Effector CD4-positive, alpha-beta T cell (primary cell): ENCODE results near the gene SUGCT.
"Not testable (repeated sequence)": the region's sequence is repeated elsewhere in the genome, so short reads cannot be mapped to it uniquely, and the experiment has no call there.

ENCODE experiments used
- DNase-seq: peaks from one replicate; pipeline ENCODE4 v3.0.0-alpha.2; 2020
- total RNA-seq: gene quantifications from one replicate; lab custom pipeline; 2026; lab: John Stamatoyannopoulos, UW

SUGCT gene
- total RNA-seq, result 0.56 reads per million

DNA sequence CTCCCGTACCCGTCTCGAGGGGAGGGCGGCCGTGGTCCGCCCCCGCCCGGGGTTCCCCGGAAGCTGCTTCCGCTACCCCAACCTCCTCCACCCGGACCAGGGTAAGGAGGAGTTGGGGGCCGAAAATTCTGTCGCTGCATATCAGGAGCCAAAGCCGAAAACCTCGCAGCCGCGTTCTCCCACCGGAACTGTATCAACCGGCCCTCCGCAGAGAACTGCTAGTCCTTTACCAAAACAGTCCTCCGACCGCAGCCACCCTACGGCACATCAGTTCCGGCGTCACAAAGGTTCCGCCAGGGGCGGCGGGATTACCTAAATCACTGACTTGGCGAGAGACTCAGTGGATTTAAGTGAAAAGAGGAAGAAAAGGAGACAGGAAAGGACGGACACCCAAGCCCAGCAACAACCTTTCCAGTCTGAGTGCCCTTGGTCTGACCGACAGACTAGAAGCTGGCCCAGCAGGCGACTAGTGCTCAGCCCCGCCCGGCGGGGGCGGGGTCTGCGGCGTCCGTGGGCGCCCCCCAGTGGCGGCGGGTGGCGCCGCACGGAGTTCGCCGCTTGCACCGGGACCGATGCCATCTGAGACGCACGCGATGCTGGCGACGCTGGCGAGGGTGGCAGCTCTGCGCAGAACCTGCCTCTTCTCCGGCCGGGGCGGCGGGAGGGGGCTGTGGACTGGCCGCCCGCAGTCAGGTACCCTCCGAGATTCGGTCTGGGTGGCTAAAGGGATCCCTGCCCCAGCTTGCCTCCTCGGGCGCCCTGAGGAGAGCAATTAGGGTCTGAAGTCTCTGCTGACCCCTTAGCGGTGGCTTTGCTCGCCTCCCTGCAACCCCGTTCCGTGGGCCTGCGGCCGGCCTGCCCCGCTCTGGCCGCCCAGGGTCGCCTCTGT, at the start of gene SUGCT, which contains the start of gene MPLKIP:
TSS of gene SUGCT (plus strand) at position 578 of the 889 bp plus-strand sequence.
TSS of gene MPLKIP (minus strand) at position 195 of the 889 bp plus-strand sequence. CDS start at position 140, 55 bp downstream.
- DNase-seq, result peak; percentile 80

- no peak for DNase-seq
Measured at GRCh38 chr7:40092182-40092581, 42.6 kb upstream of the SUGCT start.

GRCh38 chr7:40093631-40094350, 41.0 kb upstream of the SUGCT start:
- no peak for DNase-seq

- DNase-seq, result no peak
Measured at GRCh38 chr7:40095230-40095629, 39.6 kb upstream of the SUGCT start.

- no peak for DNase-seq
Measured at GRCh38 chr7:40095695-40096327, 39.0 kb upstream of the SUGCT start.

GRCh38 chr7:40097728-40098127, 37.1 kb upstream of the SUGCT start:
- no peak for DNase-seq

GRCh38 chr7:40098810-40099209, 36.0 kb upstream of the SUGCT start:
- no peak for DNase-seq

GRCh38 chr7:40099837-40100236, 35.0 kb upstream of the SUGCT start:
- DNase-seq, result no peak

DNA sequence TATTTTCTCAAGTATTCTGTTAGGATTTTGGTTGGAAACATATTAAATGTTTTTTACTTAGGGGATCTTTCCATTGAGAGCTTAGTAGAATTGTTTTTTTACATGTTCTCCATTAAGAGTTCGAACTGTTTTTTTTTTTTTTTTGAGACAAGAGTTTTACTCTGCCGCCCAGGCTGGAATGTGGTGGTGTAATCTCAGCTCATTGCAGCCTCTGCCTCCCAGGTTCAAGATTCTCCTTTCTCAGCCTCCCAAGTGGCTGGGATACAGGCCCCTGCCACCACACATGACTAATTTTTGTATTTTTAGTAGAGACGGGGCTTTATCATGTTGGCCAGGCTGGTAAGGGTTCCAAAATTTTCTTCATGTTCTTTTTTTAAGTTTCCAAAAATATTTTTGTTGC, 33.6 kb upstream of the SUGCT start:
- no peak for DNase-seq

- no peak for DNase-seq
Measured at GRCh38 chr7:40102897-40103296, 31.9 kb upstream of the SUGCT start.

DNA sequence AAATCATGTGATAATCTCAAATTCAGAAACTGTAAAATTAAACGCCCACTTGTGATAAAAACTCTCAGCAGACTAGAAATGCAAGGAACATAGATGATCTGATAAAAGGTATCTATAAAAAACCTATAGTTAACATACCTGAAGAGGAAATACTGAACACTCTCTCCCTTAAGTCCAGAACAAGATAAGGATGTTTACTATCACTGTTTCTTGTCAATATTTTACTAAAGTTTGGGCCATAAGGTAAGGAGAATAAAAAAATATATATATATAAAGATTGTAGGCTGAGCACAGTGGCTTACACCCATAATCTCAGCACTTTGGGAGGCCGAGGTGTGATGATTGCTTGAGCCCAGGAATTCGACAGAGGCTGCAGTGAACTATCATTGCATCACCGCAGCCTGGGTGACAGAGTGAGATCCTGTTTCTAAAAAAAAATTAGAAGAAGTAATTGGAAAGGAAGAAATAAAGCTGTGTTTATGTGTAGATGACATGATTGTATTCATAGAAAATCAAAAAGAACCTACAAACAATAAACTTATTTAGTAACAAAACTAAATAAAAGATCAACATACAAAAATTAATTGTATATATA, 28.8 kb upstream of the SUGCT start:
- no peak for DNase-seq

DNA sequence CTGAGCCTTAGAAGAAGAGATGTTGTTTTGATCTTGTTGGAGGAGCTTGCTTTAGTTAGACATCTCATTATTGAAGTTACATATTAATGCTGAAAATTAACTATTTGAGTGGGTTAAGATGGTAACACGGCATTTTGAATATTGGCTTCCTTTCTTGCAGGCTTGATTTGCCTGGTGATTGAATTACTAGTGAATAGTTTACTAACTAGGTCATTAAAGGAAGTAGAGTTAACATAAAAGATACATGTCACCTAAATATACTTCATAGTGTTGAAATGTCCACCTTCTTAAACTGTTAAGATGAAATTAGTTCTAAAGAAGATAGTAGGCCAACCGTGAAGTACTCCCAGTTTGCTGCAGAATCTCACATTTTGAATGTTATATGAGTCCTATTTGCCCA, 18.9 kb upstream of the SUGCT start:
- no peak for DNase-seq

GRCh38 chr7:40117199-40117598, 17.6 kb upstream of the SUGCT start:
- DNase-seq, result not testable (repeated sequence)

DNA sequence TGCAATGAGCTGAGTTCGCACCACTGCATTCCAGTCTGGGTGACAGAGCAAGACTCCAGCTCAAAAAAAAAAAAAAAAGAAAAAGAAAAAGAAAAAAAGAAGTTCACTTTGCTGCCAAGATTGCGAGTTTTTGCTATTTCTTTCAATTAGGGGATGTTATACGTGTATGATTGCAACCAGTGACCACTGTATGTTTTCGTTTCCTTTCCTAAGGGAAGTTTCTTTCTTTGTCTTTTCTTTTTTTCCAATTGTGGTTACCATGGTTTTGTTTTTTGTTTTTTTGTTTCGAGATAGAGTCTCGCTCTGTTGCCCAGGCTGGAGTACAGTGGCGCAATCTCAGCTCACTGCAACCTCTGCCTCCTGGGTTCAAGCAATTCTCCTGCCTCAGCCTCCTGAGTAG, 16.6 kb upstream of the SUGCT start:
- DNase-seq, result not testable (repeated sequence)

- DNase-seq, result no peak
Measured at GRCh38 chr7:40120020-40120419, 14.8 kb upstream of the SUGCT start.

GRCh38 chr7:40122100-40122939, 12.5 kb upstream of the SUGCT start:
- DNase-seq, result not testable (repeated sequence)

DNA sequence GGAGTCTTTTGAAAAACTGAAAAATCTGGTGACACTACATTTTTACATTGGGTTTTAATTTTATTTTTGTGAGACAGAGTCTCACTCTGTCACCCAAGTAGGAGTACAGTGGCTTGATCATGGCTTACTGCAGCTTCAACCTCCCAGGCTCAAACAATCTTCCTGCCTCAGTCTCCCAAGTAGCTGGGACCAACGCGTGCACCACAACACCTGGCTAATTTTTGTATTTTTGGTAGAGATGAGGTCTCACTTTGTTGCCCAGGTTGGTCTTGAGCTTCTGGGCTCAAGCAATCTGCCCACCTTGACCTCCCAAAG, 11.9 kb upstream of the SUGCT start:
- DNase-seq, result no peak

- peak; percentile 1 for DNase-seq
Measured at GRCh38 chr7:40133561-40134427, 1.0 kb upstream of the SUGCT start.

GRCh38 chr7:40135317-40135610, 459 bp downstream of the SUGCT start:
- peak; percentile 2 for DNase-seq

DNA sequence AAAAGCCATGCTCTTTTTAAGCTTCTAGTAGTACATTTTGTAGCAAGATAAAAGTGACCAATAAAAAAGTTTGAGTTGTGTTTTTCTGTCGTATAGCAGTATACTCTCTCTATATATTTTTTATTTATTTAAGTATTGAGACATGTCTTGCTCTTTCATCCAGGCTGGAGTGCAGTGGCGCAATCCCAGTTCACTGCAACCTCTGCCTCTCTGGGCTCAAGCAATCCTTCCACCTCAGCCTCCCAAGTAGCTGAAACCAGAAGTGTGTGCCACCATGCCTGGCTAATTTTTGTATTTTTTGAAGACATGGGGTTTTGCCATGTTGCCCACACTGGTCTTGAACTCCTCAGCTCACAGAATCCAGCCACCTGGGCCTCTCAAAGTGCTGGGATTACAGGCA, 2.8 kb downstream of the SUGCT start:
- DNase-seq, result no peak

DNA sequence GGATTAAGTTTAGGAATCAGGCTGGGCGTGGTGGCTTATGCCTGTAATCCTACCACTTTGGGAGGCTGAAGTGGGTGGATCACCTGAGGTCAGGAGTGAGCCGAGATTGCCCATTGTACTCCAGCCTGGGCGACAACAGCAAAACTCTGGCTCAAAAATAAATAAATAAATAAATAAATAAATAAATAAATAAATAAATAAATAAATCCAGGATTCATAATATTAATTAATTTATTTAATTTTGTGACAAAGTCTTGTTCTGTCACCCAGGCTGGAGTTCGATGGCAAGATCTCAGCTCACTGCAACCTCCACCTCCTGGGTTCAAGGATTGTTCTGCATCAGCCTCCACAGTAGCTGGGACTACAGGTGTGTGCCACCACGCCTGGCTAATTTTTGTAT, 4.2 kb downstream of the SUGCT start:
- DNase-seq, result no peak
